HG02798 (cell line): ENCODE data around the gene MAD1L1.
A peak's percentile ranks its signal among the peaks of the same experiment; 100 is the strongest.

ENCODE experiments used
- ATAC-seq: cut with Tn5 transposase; IDR thresholded peaks from one replicate; pipeline ENCODE4 v1.9.1; 2021; ENCODE audit warnings: mild to moderate bottlenecking; ENCODE audit not compliant: unreplicated experiment, poor library complexity

Gene MAD1L1

GRCh38 chr7:2244404-2244995 lies 11.8 kb upstream of the MAD1L1 start:
- no peak for ATAC-seq

- no peak for ATAC-seq
Observed at GRCh38 chr7:2243458-2243857, 10.7 kb upstream of the MAD1L1 start.

- ATAC-seq: peak; percentile 12
Observed at GRCh38 chr7:2242541-2243429, 10.0 kb upstream of the MAD1L1 start.

GRCh38 chr7:2241580-2242540 lies 9.1 kb upstream of the MAD1L1 start, which contains the start of the genes MRM2 and NUDT1:
MRM2 (minus strand) TSS chr7:2242205; CDS start chr7:2242169, 36 bp downstream.
NUDT1 (plus strand) TSS chr7:2242226; CDS start chr7:2244575, 2,349 bp downstream.
- peak; percentile 82 for ATAC-seq

GRCh38 chr7:2239242-2239641 lies 6.5 kb upstream of the MAD1L1 start:
- ATAC-seq: no peak

- peak; percentile 58 for ATAC-seq
Observed at GRCh38 chr7:2237109-2237602, 4.4 kb upstream of the MAD1L1 start.

- ATAC-seq: no peak
Observed at GRCh38 chr7:2233926-2234325, 1.2 kb upstream of the MAD1L1 start.

GRCh38 chr7:2231992-2232765 lies 566 bp downstream of the MAD1L1 start:
- peak; percentile 30 for ATAC-seq

- no peak for ATAC-seq
Observed at GRCh38 chr7:2230882-2231281, 1.9 kb downstream of the MAD1L1 start.

GRCh38 chr7:2230226-2230625 lies 2.5 kb downstream of the MAD1L1 start:
- no peak for ATAC-seq

- ATAC-seq: no peak
Observed at GRCh38 chr7:2229467-2229866, 3.3 kb downstream of the MAD1L1 start.

GRCh38 chr7:2228921-2229320 lies 3.8 kb downstream of the MAD1L1 start:
- no peak for ATAC-seq

GRCh38 chr7:2227699-2228098 lies 5.0 kb downstream of the MAD1L1 start:
- ATAC-seq: no peak

- no peak for ATAC-seq
Observed at GRCh38 chr7:2225830-2226229, 6.9 kb downstream of the MAD1L1 start.

- ATAC-seq: no peak
Observed at GRCh38 chr7:2225336-2225735, 7.4 kb downstream of the MAD1L1 start.

- no peak for ATAC-seq
Observed at GRCh38 chr7:2224934-2225333, 7.8 kb downstream of the MAD1L1 start.

GRCh38 chr7:2224491-2224928 lies 8.2 kb downstream of the MAD1L1 start:
- ATAC-seq: no peak

GRCh38 chr7:2223321-2223720 lies 9.4 kb downstream of the MAD1L1 start:
- no peak for ATAC-seq

GRCh38 chr7:2222516-2222915 lies 10.2 kb downstream of the MAD1L1 start:
- no peak for ATAC-seq
